IMR-90 (cell line): ENCODE measurements around the gene LTA.

ENCODE experiments used
- BHLHE40 ChIP-seq: fragments of 150-350 bp; IDR thresholded peaks from 2 replicates; pipeline ENCODE4 v1.6.1; 2016; ENCODE audit warnings: mild to moderate bottlenecking, low read depth, low read length
- CEBPB ChIP-seq: IDR thresholded peaks from 2 replicates; pipeline ENCODE4 v1.6.1; 2012; ENCODE audit warnings: low read depth, low read length, improper control_type of control experiment
- MAFK ChIP-seq: IDR thresholded peaks from 2 replicates; pipeline ENCODE4 v1.6.1; 2012; ENCODE audit warnings: low read depth, low read length, improper control_type of control experiment
- POLR2A ChIP-seq: IDR thresholded peaks from 2 replicates; pipeline ENCODE4 v1.6.1; 2012; ENCODE audit warnings: mild to moderate bottlenecking, low read depth, low read length
- SMC3 ChIP-seq: fragments of 150-350 bp; IDR thresholded peaks from 2 replicates; pipeline ENCODE4 v1.6.1; 2016; ENCODE audit warnings: low read depth, mild to moderate bottlenecking, antibody characterized with exemption, low read length, moderate library complexity
- USF2 ChIP-seq: fragments of 150-350 bp; IDR thresholded peaks from 2 replicates; pipeline ENCODE4 v1.6.1; 2017; ENCODE audit warnings: mild to moderate bottlenecking, antibody characterized with exemption, low read length, low read depth
- TF ChIP-seq, protein P1 (sequence below): conservative IDR thresholded peaks from 2 replicates; pipeline ENCODE4 v1.5.1; 2012; ENCODE audit warnings: mild to moderate bottlenecking, low read depth, low read length, improper control_type of control experiment

DNA sequence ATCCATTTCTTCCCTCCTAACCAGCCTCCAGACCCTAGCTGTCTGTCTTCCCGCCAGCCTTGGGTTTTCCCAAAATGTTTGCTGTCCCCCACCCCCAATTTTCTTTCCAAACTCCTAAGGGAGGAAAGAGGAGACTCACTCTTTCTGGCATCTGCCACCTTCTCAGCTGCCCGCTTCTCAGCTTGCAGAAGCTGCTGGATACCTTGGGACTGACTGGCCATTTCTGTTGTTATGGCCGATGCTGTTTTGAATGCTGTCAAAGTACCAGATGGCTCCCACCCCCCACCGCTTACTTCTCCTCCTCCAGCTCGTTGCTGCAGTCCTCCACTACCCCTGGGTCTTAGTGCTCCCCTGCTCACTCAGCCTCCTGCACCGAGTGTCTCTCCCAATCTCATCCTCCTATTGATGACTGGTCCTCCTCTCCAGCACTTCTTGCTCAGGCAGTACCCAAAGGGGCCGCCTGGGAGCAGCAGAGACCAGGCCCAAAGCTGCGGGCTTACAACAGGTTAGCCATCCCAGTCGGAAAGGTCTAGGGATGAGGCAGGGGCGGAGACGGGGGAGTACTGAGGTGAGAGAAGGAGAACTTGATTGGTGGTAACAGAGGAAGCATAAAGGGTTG, 25.6 kb upstream of the LTA start, which contains the start of gene ATP6V1G2:
- TF ChIP-seq CEBPB (no peak), BHLHE40 (no peak), POLR2A (peak; percentile 51; the same call in 1 of the 2 replicates), MAFK (0 out of 2 replicates have a peak, but pooled peaks have one; percentile 1), SMC3 (peak; percentile 95), USF2 (no peak)
- TF ChIP-seq, protein P1, sequence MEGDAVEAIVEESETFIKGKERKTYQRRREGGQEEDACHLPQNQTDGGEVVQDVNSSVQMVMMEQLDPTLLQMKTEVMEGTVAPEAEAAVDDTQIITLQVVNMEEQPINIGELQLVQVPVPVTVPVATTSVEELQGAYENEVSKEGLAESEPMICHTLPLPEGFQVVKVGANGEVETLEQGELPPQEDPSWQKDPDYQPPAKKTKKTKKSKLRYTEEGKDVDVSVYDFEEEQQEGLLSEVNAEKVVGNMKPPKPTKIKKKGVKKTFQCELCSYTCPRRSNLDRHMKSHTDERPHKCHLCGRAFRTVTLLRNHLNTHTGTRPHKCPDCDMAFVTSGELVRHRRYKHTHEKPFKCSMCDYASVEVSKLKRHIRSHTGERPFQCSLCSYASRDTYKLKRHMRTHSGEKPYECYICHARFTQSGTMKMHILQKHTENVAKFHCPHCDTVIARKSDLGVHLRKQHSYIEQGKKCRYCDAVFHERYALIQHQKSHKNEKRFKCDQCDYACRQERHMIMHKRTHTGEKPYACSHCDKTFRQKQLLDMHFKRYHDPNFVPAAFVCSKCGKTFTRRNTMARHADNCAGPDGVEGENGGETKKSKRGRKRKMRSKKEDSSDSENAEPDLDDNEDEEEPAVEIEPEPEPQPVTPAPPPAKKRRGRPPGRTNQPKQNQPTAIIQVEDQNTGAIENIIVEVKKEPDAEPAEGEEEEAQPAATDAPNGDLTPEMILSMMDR, result peak; percentile 99
